CD4-positive, alpha-beta memory T cell (primary cell): ENCODE results near the gene ARHGAP24. TPM values are rescaled to one million over a fixed set of nuclear protein-coding genes. Genes with fewer than 3 reads are reported as not detected.

Source experiments
- CTCF ChIA-PET: fragments of 350-600 bp; sonication (Branson Sonifier 250); formaldehyde crosslinking; loops from one replicate; lab custom pipeline; 2021; ENCODE audit warnings: inconsistent platforms; ENCODE audit not compliant: partially characterized antibody; lab: Charles Lee
- POLR2A ChIA-PET: fragments of 350-600 bp; sonication (Branson Sonifier 250); formaldehyde crosslinking; loops from one replicate; lab custom pipeline; 2021; ENCODE audit not compliant: partially characterized antibody; lab: Charles Lee
- DNase-seq, 5 donors: peaks; one replicate each; pipeline versions ENCODE4 v3.0.0 to v3.0.0-alpha.2; 2020 to 2022; ENCODE audit warnings: mixed read lengths in 1 of 5
- H3K27ac ChIP-seq: one replicate; pipeline ENCODE4 v1.7.0; 2013; ENCODE audit warnings: low read depth, low read length
- H3K27me3 ChIP-seq: 2 replicates; pipeline ENCODE4 v1.7.0; 2013; ENCODE audit warnings: mild to moderate bottlenecking, low read length, moderate library complexity; ENCODE audit not compliant: insufficient read depth
- H3K36me3 ChIP-seq: 2 replicates; pipeline ENCODE4 v1.7.0; 2013; ENCODE audit warnings: mild to moderate bottlenecking, low read length, moderate library complexity; ENCODE audit not compliant: insufficient read depth
- H3K4me1 ChIP-seq: 2 replicates; pipeline ENCODE4 v1.7.0; 2013; ENCODE audit warnings: mild to moderate bottlenecking, low read length, moderate library complexity; ENCODE audit not compliant: insufficient read depth
- H3K4me3 ChIP-seq, 2 donors: one replicate each; pipeline ENCODE4 v1.7.0; 2013; ENCODE audit warnings: low read length in 2 of 2, mild to moderate bottlenecking in 1 of 2
- H3K9me3 ChIP-seq, 2 donors: one replicate each; pipeline ENCODE4 v1.7.0; 2013; ENCODE audit warnings: low read length in 2 of 2, control low read depth in 1 of 2; ENCODE audit not compliant: control insufficient read depth in 1 of 2
- H3K27ac Mint-ChIP-seq, 7 donors: one replicate each; pipeline ENCODE4 v1.8.0; 2020 to 2021; ENCODE audit warnings: mixed read lengths in 7 of 7, mild to moderate bottlenecking in 6 of 7, inconsistent platforms in 3 of 7, moderate library complexity in 3 of 7
- H3K27me3 Mint-ChIP-seq, 2 donors: one replicate each; pipeline ENCODE4 v1.8.0; 2020 to 2021; ENCODE audit warnings: mixed read lengths in 2 of 2
- H3K36me3 Mint-ChIP-seq, 2 donors: one replicate each; pipeline ENCODE4 v1.8.0; 2020 to 2021; ENCODE audit warnings: mixed read lengths in 2 of 2, inconsistent platforms in 1 of 2, mild to moderate bottlenecking in 1 of 2
- H3K4me1 Mint-ChIP-seq, 4 donors: one replicate each; pipeline ENCODE4 v1.8.0; 2020 to 2021; ENCODE audit warnings: mixed read lengths in 4 of 4, mild to moderate bottlenecking in 1 of 4
- H3K4me3 Mint-ChIP-seq, 8 donors: one replicate each; pipeline ENCODE4 v1.8.0; 2020 to 2021; ENCODE audit warnings: mixed read lengths in 8 of 8, mild to moderate bottlenecking in 7 of 8, moderate library complexity in 6 of 8, inconsistent platforms in 3 of 8
- H3K9me3 Mint-ChIP-seq, 8 donors: one replicate each; pipeline ENCODE4 v1.8.0; 2020 to 2021; ENCODE audit warnings: mixed read lengths in 8 of 8, mild to moderate bottlenecking in 5 of 8, inconsistent platforms in 3 of 8, moderate library complexity in 1 of 8
- intact Hi-C: fragments of 100-400 bp; cut with micrococcal nuclease; formaldehyde crosslinking; loops from one replicate; pipeline ENCODE4 v1.15.1; 2023
- polyA plus RNA-seq, 2 donors: library from polyadenylated mRNA; unstranded; fragments of 300-500 nt; fragmentation: Illumina TruSeq; gene quantifications; one replicate each; pipeline ENCODE4 v1.2.3, GENCODE V29; 2021
- total RNA-seq, 2 experiments: library from RNA; stranded (reverse); gene quantifications; one replicate each; pipeline ENCODE4 v1.2.3, GENCODE V29; 2021

ARHGAP24 gene
- total and polyA plus RNA-seq, 4 experiments from 2014 or later, result 0.30 TPM; not detected in 3

DNA sequence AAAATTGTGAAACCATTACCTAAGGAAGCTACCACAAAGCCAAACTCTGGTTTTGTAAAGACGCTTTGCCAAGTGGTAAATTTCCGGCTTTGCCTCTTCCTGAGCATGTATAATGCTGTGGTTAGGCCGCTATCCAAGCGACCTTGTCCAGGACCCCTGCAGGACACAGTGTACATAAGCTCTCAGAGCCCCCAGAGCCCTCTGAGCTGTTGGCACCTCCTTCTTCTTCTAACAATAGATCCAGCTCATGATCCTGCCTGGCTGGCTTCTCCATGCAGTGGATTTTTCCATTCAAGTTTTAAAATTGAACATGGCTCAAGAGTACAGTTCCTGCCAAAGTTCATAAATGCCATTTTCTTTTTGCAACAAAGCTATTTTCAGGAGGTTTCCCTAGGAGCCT lies 558.2 kb downstream of the ARHGAP24 start:
- Histone ChIP-seq H3K4me1 (no peaks in the 10 kb centered on the region), H3K36me3 (no peaks in the 10 kb centered on the region), H3K27ac (no peak overlapping the region), H3K9me3 (no peaks in the 10 kb centered on the region), H3K27me3 (no peaks in the 10 kb centered on the region), H3K4me3 (no peak overlapping the region)
- no peak overlapping the region for H3K4me3 Mint-ChIP-seq
- CTCF ChIA-PET, result no interaction called here
- intact Hi-C loops, result no loop called here
- no peak for DNase-seq
- H3K4me1 Mint-ChIP-seq, result no peaks in the 10 kb centered on the region
- H3K9me3 Mint-ChIP-seq, result peaks cover 0 to 5% (median under 1%) of the 10 kb centered on the region in 8 donors
- no peaks in the 10 kb centered on the region for H3K36me3 Mint-ChIP-seq
- peaks cover 0 to 4% of the 10 kb centered on the region in 2 donors for H3K27me3 Mint-ChIP-seq
- peak overlapping the region in 1 of 7 donors; percentile 61 for H3K27ac Mint-ChIP-seq
- POLR2A ChIA-PET, result no interaction called here

DNA sequence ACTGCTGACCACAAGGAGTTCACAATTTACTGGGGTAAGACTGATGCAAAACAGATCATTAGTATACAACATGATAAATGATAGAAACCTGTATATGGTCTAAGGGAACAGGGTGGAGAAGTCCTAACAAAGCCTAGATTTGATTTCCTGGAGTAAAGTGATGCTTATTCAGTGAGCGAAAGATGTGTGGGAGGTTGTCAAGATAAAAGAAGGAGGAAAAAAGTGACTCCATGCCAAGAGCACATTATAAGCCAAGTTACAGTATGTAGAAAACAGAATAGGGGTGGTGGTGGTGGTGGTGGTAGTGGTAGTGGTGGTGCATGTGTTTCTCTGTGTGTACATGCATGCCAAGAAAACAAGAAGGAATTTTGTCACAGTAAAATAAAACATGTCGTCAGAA lies 559.7 kb downstream of the ARHGAP24 start:
- Mint-ChIP-seq H3K36me3 (no peaks in the 10 kb centered on the region), H3K4me1 (no peaks in the 10 kb centered on the region), H3K9me3 (peaks cover 0 to 5% (median under 1%) of the 10 kb centered on the region in 8 donors), H3K27me3 (peaks cover 0 to 4% of the 10 kb centered on the region in 2 donors), H3K27ac (no peak overlapping the region), H3K4me3 (no peak overlapping the region)
- no peaks in the 10 kb centered on the region for H3K36me3 ChIP-seq
- ChIA-PET POLR2A (no interaction called here), CTCF (no interaction called here)
- no peaks in the 10 kb centered on the region for H3K4me1 ChIP-seq
- no peaks in the 10 kb centered on the region for H3K27me3 ChIP-seq
- intact Hi-C loops, result no loop called here
- H3K27ac ChIP-seq, result no peak overlapping the region
- no peaks in the 10 kb centered on the region for H3K9me3 ChIP-seq
- H3K4me3 ChIP-seq, result no peak overlapping the region
- DNase-seq, result no peak

DNA sequence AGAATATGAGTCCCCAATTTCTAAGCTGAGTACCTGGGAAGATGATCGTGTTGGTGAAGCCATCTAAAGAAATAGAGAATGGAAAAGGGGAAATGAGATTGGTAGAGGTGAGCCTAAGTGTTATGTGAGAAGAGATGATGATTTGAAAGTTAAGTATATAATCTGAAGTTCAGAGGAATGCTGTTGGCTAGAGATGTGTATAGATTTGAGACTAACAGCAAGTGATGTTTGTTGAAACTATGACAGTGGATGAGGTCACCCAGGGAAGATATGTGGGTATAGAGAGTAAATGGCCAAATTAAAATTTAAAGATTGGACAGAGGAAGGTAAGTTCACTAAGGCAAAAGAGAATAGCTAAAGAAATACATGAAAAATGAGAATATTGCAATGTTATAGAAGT lies 560.7 kb downstream of the ARHGAP24 start:
- H3K27ac Mint-ChIP-seq, result no peak overlapping the region
- H3K27me3 ChIP-seq, result no peaks in the 10 kb centered on the region
- no peak overlapping the region for H3K4me3 ChIP-seq
- H3K36me3 ChIP-seq, result no peaks in the 10 kb centered on the region
- no peaks in the 10 kb centered on the region for H3K4me1 Mint-ChIP-seq
- no peaks in the 10 kb centered on the region for H3K4me1 ChIP-seq
- H3K27me3 Mint-ChIP-seq, result peaks cover 0 to 4% of the 10 kb centered on the region in 2 donors
- no peaks in the 10 kb centered on the region for H3K36me3 Mint-ChIP-seq
- no peak overlapping the region for H3K4me3 Mint-ChIP-seq
- POLR2A ChIA-PET, result no interaction called here
- no peak overlapping the region for H3K27ac ChIP-seq
- peaks cover 0 to 4% (median under 1%) of the 10 kb centered on the region in 8 donors for H3K9me3 Mint-ChIP-seq
- H3K9me3 ChIP-seq, result no peaks in the 10 kb centered on the region
- intact Hi-C loops, result no loop called here
- DNase-seq, result no peak
- CTCF ChIA-PET, result interaction anchor here (1.3 kb wide), 1 partner anchor 12 kb away, joined by 3 read pairs; no protein-coding TSS in a partner anchor

DNA sequence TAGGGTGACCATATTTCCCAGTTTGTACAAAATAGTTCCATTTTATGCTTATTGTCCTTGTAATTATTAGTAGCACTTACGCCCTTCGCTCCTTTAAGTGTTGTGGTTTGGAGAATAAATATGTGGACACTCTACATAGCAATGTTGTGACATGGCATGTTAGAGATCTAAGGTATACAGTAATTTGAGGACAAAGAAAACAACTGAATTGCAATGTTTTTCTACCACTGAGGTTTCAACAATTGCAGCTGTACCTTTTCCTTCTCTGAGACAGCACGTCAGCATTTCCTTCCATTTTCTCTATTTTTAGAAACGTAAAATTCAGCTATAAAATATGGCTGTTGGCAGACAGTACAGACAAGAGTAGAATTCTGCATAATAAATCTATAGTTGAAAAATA lies 561.8 kb downstream of the ARHGAP24 start:
- no peaks in the 10 kb centered on the region for H3K27me3 ChIP-seq
- ChIA-PET POLR2A (no interaction called here), CTCF (no interaction called here)
- H3K27ac ChIP-seq, result no peak overlapping the region
- no peaks in the 10 kb centered on the region for H3K36me3 ChIP-seq
- no peak for DNase-seq
- no peak overlapping the region for H3K4me3 Mint-ChIP-seq
- peaks cover 0 to 4% of the 10 kb centered on the region in 2 donors for H3K27me3 Mint-ChIP-seq
- peaks cover 0 to 4% (median under 1%) of the 10 kb centered on the region in 8 donors for H3K9me3 Mint-ChIP-seq
- H3K27ac Mint-ChIP-seq, result no peak overlapping the region
- no peak overlapping the region for H3K4me3 ChIP-seq
- no peaks in the 10 kb centered on the region for H3K9me3 ChIP-seq
- no peaks in the 10 kb centered on the region for H3K4me1 Mint-ChIP-seq
- H3K36me3 Mint-ChIP-seq, result no peaks in the 10 kb centered on the region
- intact Hi-C loops, result no loop called here
- H3K4me1 ChIP-seq, result no peaks in the 10 kb centered on the region

DNA sequence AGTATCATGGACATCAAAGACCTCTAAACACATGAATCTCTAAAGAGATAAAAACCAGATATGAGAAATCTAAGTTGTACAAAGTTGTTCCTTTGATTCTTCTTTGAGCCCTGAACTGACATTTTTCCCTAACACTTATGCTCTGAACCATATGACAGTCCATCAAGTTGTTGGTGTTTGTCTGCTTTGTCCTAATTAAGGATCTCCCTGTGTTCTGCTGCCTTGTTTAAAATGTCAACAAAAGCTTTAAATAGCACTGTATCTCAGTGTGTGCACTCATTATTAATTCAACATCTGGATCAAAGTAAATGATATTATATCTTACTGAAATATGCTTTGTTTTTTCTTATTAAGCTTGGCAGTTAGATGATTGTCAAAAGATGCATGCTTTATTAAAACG lies 563.1 kb downstream of the ARHGAP24 start:
- Mint-ChIP-seq H3K4me1 (no peaks in the 10 kb centered on the region), H3K27me3 (peaks cover 0 to 4% of the 10 kb centered on the region in 2 donors), H3K36me3 (no peaks in the 10 kb centered on the region), H3K9me3 (peaks cover 0 to 4% (median 2%) of the 10 kb centered on the region in 8 donors), H3K4me3 (no peak overlapping the region), H3K27ac (no peak overlapping the region)
- Histone ChIP-seq H3K27ac (no peak overlapping the region), H3K27me3 (no peaks in the 10 kb centered on the region), H3K4me3 (no peak overlapping the region), H3K36me3 (no peaks in the 10 kb centered on the region), H3K9me3 (no peaks in the 10 kb centered on the region), H3K4me1 (no peaks in the 10 kb centered on the region)
- ChIA-PET POLR2A (no interaction called here), CTCF (no interaction called here)
- no peak for DNase-seq
- intact Hi-C loops, result no loop called here

DNA sequence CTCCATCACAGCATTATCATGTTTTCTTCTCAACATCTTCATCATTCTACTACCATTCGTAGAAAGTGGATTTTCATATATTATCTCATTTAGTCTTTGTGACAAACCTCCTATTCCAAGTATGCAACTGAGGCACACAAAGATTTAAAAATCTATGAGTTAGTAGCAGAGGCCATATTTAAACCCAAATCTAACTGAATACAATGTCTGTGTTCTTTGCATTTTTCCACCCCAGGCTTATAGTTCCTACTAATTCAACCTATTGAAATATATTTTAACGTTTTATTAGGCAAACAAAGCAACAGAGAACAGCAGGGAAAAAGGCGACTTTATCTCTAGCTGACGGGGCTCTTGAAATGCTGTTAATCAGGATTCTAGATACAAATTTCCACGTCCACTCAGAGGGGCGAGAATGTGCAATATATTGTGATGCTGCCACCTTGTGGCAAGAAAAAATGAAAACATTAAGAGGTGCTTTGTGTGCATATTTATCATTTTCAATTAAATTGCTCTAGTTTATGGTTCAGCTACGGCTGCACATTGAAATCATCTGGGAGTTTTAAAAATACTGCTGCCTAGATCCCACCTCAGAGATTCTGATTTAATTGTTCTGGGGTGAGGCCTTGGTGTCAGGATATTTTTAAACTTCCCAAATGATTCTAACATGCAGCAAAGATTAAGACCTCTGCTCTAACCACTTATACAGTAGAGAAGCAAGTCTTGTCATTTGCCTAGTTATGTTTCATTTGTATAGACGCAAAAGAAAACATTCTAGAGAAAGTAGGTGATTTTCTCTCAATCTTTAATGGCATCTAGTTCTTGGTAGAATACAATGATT lies 569.0 kb downstream of the ARHGAP24 start:
- Histone ChIP-seq H3K9me3 (no peaks in the 10 kb centered on the region), H3K27ac (no peak overlapping the region), H3K27me3 (no peaks in the 10 kb centered on the region), H3K4me3 (no peak overlapping the region), H3K4me1 (no peaks in the 10 kb centered on the region), H3K36me3 (no peaks in the 10 kb centered on the region)
- Mint-ChIP-seq H3K4me3 (no peak overlapping the region), H3K4me1 (no peaks in the 10 kb centered on the region), H3K27me3 (peaks cover 0 to 1% of the 10 kb centered on the region in 2 donors), H3K36me3 (no peaks in the 10 kb centered on the region), H3K27ac (no peak overlapping the region), H3K9me3 (peaks cover 0 to 2% (median 0%) of the 10 kb centered on the region in 8 donors)
- POLR2A ChIA-PET, result no interaction called here
- intact Hi-C loops, result loop anchor here (2.0 to 5.0 kb wide), 2 partner anchors 897 to 962 kb away; no protein-coding TSS in a partner anchor
- DNase-seq, result peak in 2 of 5 donors; percentile 1 to 3
- CTCF ChIA-PET, result interaction anchor here (1.0 to 2.1 kb wide), 4 partner anchors 10 to 21 kb away, joined by 4 to 5 read pairs (median 4); no protein-coding TSS in a partner anchor

DNA sequence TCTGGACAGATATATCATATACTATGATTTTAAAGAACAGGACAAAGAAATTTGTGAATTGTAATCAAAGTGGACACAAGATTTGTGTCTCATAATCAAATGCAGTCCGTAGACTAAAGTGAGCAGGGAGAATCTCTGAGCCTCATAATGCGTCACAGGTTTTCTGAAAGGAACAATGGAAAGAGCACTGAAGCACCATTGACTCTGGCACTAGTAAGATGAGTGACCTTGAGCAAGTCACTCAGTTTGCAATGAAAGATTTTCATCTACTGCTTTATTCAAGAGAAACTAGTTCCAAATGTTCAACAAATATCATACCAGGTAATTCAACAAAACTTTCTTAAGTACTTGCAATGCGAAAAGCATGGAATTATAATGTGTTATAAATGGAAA lies 569.6 kb downstream of the ARHGAP24 start:
- CTCF ChIA-PET, result interaction anchor here (0.8 to 1.0 kb wide), 2 partner anchors 10 to 1465 kb away, joined by 3 to 4 read pairs; no protein-coding TSS in a partner anchor
- H3K36me3 ChIP-seq, result no peaks in the 10 kb centered on the region
- Mint-ChIP-seq H3K27ac (no peak overlapping the region), H3K4me1 (no peaks in the 10 kb centered on the region), H3K36me3 (no peaks in the 10 kb centered on the region), H3K9me3 (peaks cover 0 to 2% (median 0%) of the 10 kb centered on the region in 8 donors), H3K27me3 (peaks cover 0 to 1% of the 10 kb centered on the region in 2 donors), H3K4me3 (no peak overlapping the region)
- intact Hi-C loops, result loop anchor here (2.0 to 5.0 kb wide), 2 partner anchors 898 to 962 kb away; no protein-coding TSS in a partner anchor
- POLR2A ChIA-PET, result no interaction called here
- H3K4me3 ChIP-seq, result no peak overlapping the region
- H3K27me3 ChIP-seq, result no peaks in the 10 kb centered on the region
- H3K27ac ChIP-seq, result no peak overlapping the region
- no peak for DNase-seq
- no peaks in the 10 kb centered on the region for H3K4me1 ChIP-seq
- H3K9me3 ChIP-seq, result no peaks in the 10 kb centered on the region
